NCI-H524 (cell line): Measurements from ENCODE around the gene SPI1.
A peak's percentile ranks its signal among the peaks of the same experiment; 100 is the strongest.

ENCODE experiments used
- DNase-seq, 2 experiments: peaks; one replicate each; lab custom pipeline; 2025; lab: John Stamatoyannopoulos, UW

Gene SPI1

DNA sequence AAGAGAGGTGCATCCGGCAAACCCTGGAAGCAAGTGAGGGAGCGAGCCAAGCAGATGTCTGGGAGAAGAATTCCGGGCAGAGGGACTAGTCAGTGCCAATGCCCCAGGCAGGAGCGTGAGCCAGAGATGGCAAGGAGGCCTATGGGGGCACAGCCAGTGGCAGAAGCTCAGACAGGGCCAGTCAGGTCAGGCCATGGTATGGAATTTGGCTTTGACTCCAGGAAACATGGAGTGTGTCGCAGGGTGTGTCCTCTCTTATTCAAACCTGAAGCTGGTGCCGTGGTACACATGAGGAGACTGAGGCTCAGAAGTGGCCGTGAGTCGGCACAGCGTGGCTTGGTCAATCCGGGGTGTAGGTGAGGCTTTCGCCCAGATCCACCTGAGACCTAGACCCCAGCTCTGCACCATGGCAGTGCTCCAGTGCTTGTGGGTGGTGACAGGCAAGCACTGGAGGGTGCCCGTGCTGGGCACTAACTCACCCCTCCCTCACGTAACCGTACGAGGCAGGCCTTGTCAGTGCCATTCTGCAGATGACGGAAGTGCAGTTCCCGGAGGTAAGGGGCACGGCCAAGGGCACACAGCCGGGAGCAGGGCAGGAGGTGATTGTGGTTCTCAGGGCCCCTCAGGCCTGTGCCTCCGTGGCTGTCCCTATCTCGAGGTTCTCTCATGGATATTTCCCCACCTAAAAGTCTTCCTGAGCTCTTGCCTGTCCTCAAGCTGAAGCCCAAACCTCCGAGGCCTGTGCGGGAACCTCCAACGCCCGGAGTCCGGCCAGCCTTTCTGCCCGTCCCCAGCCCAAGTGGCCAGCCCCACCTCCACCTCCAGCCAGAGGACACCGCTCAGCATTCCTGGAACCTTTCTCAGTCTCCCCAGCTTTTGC, 10.6 kb upstream of the SPI1 start:
- no peak for DNase-seq

DNA sequence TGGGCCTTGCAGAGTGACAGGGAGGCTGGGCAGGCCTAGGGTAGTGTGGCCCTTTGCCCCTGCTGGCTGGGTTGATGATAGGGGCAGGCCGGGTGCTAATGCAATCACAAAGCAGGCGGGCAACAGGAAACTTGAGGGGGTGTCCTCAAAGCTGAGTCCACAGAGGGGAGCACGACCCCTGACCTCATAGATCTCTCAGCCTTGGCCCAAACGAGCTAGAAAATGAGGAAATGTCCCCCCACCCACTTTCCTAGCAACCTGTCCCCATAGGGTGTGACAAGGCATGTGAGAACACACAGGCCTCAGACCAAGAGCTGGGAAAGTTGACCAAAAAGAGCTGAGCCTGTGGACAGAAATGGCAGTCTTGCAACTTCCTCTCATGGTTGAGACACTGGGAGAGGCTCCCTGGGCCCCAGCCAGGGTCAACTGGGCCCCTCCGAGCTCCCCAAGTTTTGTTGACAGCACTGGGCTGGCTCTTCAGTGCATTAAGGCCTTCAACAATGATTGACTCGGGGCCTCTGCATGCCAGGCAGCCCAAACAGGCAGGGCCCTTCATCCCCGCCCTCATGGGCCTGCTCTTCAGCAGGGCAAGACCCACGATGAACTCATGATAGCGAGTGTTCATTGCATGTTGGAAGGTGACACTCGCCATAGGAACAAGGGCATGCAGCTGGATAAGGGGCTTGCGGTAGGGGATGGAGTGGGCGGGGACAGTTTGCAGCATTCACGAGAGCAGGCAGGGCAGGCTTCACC, 9.8 kb upstream of the SPI1 start:
- no peak for DNase-seq

DNA sequence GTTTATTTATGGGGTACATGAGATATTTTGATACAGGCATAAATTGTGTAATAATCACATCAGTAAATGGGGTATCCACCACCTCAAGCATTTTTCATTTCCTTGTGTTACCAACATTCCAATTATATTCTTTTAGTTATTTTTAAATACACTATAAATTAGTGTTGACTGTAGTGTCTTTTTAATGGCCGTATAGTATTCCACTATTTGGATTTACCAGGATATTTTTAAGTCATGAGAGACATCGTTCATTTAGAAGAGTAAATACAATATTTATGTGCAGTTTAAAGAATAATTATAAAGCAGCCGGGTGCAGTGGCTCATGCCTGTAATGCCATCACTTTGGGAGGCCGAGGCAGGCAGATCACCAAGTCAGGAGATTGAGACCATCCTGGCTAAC, 6.2 kb upstream of the SPI1 start:
- DNase-seq: no peak

DNA sequence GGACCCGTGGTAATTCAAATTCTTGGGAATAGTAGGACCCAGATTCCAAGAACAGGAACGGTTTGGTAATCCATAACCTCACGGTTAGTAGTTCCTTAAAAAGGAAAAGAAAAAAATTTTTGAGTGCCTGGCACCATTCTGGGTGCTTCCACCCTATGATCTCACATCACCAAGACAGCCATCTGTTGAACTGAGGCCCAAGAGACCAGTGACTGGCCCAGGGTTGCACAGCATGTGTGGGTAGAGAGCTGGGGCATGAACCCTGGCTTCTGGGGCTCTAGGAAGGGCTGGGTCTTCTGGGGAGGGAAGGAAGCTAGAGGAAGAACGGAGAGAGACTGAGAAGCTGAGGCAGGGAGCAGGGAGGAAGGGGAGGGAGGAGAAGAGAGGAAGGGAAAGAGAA, 4.7 kb upstream of the SPI1 start:
- DNase-seq: no peak

DNA sequence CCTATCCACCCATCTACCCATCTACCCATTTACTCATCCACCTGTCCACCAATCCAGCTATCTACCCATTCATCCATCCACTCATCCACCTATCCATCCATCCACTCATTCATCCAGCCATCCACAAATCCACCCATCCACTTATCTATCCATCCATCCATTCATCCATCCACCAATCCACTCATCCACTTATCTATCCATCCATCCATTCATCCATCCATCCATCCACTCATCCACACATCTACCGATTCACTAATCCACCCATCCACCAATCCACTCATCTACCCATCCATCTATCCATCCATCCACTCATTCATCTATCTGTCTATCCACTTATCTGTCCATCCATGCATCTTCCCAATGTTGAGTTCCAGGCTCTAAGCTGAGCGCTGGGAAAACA, 1.7 kb upstream of the SPI1 start:
- no peak for DNase-seq

DNA sequence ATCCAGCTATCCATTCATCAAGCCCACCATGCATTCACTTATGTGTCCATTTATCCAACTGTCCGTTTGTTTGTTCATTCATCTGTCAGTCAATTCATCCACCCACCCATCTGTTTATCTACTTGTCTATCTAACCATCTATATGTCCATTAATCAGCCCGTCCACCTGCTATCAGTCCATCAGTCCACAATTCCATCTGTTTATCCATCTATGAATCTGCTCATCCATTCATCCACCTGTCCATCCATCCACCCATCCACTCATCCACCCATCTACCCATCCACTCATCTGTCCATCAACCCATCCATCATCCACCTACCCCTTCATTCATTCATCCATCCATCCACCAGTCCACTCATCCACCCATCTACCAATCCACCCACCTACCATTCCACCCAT, 970 bp upstream of the SPI1 start:
- no peak for DNase-seq

DNA sequence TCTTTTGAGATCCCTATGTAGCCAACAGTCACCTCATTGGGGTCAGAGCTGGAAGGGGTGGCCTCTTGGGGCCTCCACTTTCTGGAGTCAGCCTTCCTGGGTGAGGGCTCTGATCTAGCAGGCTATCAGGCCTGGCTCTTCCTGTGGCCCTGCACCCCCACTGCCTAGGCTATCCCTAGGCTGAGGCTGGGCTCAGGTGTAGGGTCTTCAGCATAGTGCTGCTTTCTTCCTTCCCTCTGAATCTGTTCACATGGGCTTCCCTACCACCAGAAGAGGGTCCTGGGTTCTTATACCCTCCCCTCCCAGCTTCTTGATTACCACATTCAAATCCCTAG, 456 bp upstream of the SPI1 start:
- no peak for DNase-seq

DNA sequence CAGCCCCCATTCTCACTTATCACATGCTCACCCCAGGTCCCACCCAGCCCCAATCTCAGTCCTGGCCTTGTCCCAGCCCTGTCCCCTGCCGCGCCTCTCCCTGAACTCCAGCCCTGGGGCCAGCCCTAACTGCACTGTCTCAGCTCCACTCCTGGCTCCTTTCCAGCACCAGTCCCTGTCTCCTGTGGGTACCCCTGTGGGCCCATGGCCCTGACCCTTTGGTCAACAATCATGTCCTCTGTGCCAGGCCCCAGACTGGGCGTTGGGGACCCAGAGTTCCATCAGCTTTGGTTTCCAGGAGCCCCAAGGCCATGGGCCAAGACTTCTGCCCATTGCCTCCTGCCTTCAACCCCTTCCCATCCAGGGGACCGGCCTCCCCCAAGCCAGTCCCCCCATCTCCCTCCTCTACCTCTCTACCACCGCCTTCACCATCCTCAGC, 757 bp downstream of the SPI1 start:
- no peak for DNase-seq

DNA sequence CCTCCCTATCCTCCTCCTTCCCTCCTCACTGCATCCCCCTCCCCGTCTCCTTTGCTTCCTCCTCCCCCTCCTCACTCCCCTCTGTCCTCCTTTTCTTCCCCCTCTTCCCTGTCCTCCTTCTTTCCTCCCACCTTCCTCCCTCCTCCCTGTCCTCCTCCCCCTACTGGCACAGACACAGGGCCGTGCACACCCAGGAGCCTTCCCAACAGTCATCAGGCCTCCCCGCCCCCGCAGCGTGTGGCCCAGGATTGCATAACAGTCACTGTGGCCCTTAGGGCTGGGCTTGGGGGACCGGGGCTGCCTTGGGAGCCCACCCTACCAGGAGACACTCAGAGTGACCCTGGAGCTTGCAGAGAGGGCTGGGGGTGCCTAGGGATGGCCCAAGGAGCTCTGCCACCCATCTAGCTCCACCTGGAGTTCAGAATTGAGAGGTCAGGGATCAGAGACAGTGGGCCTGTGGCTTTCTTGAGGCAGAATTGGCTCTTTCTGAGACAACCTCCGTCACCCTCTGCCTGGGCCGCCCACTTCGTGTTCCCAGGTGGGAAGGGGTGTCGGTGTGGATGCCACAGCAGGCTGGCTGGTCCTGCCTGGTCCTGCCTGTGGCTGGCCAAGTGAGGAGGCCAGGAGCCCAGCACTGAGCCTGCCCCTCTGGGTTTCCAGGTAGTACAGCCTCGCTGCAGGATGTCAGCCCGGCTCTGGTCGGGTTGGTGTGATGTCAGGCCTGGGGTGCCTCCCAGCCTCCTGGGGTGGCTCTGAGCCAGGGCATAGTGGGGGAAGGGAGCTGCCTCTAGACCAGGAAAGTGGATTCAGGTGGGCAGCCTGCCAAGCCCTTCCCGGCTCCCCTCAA, 1.6 kb downstream of the SPI1 start:
- DNase-seq: no peak

DNA sequence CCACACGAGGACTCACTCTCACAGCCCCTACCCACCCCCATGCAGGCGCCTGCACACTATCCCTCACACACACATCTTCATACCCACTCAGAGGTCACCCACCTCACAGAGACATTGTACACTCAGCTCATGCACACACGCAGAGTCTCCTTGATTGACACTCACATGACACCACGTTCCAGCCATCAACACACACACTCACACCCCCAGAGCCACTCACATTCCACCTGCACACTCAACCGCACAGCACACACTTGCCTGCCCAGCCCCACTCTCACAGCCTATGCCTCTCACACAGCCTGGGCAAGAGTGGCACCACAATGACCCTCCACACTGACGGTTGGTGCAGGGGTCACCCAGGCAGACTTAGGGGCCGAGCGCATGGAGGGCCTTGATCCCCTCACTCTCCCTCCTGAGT, 2.2 kb downstream of the SPI1 start:
- DNase-seq: no peak

DNA sequence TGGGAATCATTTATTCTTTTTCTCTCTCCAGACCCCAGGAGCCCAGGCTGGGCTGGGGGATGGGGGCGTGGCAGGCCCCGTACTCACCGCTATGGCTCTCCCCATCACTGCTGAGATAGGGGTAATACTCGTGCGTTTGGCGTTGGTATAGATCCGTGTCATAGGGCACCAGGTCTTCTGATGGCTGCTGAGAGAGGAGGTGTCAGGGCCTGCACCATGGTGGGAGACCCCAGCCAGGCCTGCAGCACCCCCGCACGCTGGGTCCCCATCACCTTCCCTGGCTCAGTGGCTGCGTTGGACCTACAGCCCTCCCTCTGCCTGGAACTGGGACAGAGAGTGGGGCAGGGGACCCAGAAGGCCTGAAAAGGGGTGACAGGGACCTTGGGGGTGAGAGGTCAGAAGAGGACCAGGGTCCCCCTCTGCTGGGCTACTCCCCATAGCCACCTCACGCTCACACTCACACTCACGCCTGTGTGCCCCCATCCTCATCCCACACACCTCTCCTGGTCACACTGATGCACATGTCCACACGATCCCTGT, 2.7 kb downstream of the SPI1 start:
- no peak for DNase-seq

DNA sequence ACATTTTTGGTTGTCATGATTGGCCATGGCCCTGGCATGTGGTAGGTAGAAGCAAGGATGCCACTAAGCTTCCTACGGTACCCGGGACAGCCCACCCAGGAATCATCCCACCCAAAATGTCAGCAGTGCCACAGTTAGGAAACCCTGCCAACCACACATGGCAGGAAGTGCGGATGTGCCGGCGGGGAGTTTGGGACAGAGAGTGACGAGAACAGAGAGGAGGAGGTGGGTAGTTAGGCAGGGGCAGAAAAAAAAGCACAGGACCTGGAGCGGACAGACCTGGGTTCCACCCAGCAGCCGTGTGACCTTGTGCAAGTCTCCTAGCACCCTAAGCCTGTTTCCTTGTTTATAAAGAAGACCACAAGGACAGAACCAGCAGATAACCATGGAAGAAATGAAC, 3.3 kb downstream of the SPI1 start:
- no peak for DNase-seq

DNA sequence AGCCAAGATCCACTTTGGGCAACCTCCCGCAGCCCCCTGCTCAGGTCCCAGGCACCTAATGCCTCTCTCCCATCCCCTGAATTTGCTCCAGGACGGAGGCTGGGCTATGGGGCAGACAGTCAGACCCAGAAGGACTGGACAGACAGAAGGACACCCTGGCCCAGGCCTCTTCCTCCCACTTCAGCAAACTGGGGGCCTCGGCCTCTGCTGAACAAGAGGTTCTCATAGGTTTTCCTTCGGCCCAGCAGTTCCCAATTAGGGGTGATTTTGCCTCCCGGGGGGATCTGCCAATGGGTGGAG, 3.7 kb downstream of the SPI1 start:
- DNase-seq: no peak

DNA sequence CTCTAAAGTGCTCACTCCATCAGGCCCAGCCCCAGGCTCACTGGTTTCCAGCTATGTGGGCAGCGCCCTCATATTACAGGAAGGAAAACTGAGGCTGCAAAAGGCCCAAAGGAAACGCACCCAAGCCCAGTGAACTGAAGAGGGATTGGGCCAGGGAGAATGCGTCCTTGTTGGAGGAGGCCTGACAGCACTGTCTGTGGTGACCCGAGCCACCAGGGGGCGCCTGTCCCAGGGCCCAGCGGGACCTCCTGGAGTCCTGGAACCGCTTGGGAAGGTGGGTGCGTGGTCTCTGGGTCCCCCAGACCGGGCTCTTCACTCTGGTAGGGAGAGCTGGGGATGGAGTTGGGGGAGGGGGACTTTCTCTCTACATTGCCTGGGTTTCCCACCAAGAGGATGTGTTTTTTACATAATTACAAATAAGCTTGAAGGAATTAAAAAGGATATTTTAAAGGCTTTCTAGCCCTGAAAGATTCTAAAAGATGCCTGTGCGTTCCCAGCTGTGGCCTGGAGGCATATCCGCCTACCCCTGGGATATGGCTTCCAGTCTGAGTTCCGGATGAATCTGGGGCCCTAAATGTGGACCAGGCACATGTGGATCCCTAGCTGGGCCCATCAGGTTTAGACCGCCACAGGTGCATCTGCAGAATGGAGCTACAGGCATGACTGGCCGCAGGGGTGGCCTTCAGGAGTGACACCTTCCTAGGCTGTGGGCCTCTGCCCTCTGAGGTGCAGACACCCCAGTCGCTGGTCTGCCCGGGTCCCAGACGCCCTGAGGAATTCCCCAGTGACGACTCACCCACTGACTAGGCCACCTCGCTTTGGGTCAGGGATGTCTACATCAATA, 4.2 kb downstream of the SPI1 start:
- peak; percentile 16 to 57 for DNase-seq

DNA sequence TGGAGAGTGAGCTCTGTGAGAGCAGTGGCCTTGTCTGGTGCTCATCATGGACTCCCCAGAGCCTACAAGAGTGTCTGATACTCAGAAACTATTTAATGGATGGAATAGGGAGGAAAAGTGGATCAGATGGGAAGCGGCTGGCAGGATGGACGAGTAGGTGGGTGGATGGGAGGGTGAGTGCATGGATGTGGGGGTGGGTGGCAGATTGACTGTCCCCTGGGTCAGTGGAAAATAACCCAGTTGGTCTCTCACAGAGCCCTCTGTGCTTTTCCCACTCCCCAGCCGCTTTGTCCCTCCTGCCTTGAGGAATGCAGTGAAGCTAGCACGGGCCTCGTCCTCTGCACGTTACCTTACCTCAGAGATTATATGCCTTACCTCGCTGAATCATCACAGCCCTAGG, 5.9 kb downstream of the SPI1 start:
- DNase-seq: no peak

DNA sequence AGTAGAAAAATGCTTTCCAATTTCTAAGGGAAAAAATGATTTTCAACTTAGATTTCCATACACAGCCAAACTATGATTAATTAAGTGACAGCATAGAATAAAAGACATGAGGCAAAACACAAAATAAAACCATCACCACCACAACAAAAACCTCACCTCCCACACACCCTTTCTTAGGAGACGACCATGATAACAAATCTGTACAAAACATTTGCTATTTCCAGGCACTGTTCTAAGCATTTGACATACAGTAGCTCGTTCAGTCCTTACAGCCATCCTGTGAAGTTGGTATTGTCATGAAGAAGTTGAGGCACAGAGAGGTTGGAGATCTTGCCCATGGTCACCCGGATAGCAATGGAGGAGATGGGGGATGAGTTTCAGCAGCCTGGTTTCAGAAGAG, 8.7 kb downstream of the SPI1 start:
- DNase-seq: no peak

DNA sequence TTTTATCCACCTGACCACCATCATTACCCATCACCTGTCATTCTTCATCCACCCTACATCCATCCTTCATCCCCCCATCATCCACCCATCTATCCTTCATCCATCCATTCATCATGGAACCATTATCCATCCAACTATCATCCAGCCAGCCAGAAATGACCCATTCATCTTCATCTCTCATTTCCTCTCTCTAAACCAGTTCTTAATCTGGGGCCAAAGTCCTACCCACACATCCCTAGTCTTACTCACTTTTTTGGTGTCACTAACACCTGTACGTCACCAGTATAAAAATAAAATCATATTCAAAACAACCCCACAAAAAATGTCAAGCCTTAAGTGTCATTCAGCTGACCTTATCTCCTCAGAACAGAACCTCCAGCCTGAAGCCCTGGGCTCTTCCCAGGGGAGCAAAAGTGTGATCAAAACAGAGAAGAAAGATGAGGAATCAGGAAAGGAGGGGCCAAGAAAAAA, 12.3 kb downstream of the SPI1 start:
- DNase-seq: no peak

DNA sequence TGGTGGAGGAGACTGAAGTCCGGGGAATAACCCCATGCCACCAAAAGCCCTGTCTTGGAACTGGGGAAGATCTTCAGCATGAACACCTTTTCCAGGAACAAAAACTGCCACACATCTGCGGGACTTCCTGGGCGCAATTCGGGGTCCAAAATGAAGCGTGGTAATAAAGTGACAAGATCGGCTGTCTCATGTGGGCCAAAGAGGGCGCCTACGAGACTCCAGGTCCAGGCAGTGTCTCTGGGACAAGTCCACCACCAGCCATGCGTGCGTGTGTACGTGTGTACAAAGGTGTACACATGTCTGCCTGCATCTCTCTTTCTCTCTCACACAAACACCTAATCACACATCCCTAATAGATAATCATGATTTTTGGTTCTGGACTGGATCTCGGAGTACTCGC, 16.9 kb downstream of the SPI1 start:
- no peak for DNase-seq

DNA sequence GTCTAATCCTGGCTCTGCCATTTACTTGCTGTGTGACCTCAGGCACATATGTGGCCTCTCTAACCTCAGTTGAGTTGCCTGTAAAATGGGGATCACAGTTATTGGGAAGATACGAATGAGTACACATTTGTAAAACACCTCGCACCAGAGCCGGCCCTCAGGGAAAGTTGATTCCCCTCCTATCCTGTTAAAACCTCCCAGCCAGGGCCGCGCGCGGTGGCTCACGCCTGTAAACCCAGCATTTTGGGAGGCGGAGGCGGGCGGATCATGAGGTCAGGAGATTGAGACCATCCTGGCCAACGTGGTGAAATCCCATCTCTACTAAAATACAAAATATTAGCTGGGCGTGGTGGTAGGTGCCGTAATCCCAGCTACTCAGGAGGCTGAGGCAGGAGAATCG, 18.0 kb downstream of the SPI1 start:
- no peak for DNase-seq

DNA sequence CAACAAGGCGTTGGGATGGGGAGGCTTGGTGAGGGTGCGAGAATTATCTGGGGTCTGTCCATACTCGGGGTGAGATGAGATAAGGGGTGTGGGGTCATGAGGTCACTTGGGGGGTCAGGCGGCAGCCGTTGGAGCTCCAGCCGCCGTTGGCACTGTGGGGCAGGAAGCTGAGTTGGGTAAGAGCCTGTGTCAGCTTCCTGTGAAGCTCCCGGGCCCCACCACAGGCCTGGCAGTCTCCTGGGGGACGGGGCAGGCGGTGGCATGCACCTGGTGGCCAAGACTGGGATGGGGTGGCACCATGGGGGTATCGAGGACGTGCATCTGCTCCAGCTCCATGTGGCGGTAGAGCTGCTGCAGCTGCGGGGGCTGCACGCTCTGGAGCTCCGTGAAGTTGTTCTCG, 18.8 kb downstream of the SPI1 start:
- no peak for DNase-seq

DNA sequence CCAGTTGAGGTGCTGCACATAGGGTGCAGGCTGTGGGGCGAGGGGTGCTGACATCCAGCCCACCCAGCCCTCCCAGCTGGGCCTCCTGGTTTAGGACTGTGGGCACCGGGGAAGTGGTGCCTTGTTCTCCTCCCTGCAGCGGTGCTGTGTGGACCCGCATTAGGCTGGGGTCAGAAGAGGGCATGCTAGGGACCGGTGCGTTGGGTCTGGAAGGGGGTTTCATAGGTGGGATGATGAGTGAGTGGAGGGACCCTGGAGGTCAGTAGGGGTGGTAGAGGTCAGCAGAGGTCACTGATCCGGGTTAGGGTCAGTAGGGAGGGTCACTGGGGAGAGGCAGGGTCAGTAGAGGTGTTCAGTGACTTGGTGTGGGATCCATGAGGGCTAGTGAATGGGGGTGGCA, 19.2 kb downstream of the SPI1 start:
- no peak for DNase-seq

DNA sequence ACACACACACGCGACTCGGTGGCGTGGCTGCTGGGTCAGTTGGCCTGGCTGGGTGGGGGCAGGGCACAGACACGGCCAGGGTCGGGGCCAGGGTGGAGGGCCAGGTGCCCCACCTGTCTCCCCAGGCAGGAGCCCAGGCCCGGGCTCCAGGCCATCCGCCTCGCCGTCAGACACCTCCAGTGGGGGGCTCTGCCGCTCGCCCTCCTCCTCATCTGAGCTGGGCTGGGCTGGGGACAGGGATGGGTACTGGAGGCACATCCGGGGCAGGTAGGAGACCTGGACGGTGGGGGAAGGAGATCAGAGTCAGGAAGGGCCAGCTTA, 19.7 kb downstream of the SPI1 start:
- no peak for DNase-seq
